Astrocyte of the spinal cord (primary cell): ENCODE measurements around the gene SLC26A11.
A peak's percentile ranks its signal among the peaks of the same experiment; 100 is the strongest.
"Not testable (repeated sequence)": the region's sequence is repeated elsewhere in the genome, so short reads cannot be mapped to it uniquely, and the experiment has no call there.

Experiments
- DNase-seq: peaks from one replicate; pipeline ENCODE4 v3.0.0; 2011; ENCODE audit warnings: low read depth, low spot score
- H3K4me3 ChIP-seq: 2 replicates; pipeline ENCODE4 v1.5.1; 2011; ENCODE audit warnings: low read depth, mild to moderate bottlenecking, low read length, moderate library complexity
- in situ Hi-C: cut with HindIII; loops from 2 replicates; pipeline ENCODE4 v1.10.0; 2017; ENCODE audit warnings: low sequenced_read_pairs
- TF ChIP-seq, protein P1 (sequence below): IDR thresholded peaks from 2 replicates; pipeline ENCODE4 v1.5.1; 2012; ENCODE audit warnings: low read depth, mild to moderate bottlenecking, low read length, inconsistent platforms

The SLC26A11 gene

DNA sequence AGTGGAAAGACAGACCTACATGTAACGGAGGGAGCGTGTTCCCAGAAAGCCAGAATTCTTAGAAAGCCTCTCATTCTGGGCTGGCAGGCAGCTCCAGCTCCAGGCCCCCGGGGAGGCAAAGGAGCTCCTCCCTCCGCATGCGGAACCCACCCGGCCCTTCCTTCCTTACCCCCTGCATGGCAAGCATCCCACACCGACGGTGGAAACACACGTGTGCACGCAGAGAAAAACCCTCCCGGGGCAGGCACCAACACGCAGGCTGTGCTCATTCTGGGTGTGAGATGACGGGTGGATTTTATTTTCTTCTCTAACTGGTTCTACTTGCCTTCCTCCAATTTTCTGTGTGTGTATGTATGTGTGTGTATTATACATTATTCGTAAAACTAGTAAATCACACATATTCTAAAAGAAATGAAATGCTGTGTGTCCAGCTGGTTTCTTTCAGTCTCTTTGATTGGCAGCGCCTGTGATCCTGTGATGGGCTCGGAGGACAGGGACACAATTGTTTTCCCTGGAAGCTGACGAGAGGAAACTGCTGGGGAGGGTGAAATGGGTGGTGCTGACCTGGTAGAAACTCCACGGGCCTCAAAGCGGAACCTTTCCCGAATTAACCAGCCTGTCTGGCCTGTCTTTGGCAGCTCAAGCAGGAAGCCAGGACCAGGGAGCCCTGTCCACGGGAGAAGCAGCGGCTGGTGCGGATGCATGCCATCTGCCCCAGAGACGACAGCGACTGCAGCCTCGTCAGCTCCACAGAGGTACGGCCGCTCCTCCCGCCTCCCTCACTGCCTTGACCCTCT lies 28.2 kb upstream of the SLC26A11 start:
- TF ChIP-seq, protein P1, sequence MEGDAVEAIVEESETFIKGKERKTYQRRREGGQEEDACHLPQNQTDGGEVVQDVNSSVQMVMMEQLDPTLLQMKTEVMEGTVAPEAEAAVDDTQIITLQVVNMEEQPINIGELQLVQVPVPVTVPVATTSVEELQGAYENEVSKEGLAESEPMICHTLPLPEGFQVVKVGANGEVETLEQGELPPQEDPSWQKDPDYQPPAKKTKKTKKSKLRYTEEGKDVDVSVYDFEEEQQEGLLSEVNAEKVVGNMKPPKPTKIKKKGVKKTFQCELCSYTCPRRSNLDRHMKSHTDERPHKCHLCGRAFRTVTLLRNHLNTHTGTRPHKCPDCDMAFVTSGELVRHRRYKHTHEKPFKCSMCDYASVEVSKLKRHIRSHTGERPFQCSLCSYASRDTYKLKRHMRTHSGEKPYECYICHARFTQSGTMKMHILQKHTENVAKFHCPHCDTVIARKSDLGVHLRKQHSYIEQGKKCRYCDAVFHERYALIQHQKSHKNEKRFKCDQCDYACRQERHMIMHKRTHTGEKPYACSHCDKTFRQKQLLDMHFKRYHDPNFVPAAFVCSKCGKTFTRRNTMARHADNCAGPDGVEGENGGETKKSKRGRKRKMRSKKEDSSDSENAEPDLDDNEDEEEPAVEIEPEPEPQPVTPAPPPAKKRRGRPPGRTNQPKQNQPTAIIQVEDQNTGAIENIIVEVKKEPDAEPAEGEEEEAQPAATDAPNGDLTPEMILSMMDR: no peak
- H3K4me3 ChIP-seq: no peak overlapping the region
- in situ Hi-C loops: no loop called here
- DNase-seq: no peak

DNA sequence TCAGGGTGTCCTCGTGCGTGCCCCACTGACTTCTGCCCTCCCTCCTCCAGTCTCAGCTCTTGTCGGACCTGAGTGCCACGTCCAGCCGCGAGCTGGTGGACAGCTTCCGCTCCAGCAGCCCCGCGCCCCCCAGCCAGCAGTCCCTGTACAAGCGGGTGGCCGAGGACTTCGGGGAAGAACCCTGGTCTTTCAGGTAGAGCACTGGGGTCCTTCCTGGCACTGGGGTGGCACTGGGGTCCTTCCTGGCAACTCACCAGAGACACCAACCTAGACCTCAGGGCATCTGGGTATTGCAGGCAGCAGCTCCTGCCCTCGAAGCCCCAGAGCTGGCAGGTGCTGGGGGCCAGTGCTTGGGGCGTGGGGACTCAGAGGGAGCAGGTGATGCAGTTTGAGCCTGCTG lies 25.1 kb upstream of the SLC26A11 start:
- H3K4me3 ChIP-seq: no peak overlapping the region
- in situ Hi-C loops: no loop called here
- TF ChIP-seq, protein P1: no peak
- no peak for DNase-seq

DNA sequence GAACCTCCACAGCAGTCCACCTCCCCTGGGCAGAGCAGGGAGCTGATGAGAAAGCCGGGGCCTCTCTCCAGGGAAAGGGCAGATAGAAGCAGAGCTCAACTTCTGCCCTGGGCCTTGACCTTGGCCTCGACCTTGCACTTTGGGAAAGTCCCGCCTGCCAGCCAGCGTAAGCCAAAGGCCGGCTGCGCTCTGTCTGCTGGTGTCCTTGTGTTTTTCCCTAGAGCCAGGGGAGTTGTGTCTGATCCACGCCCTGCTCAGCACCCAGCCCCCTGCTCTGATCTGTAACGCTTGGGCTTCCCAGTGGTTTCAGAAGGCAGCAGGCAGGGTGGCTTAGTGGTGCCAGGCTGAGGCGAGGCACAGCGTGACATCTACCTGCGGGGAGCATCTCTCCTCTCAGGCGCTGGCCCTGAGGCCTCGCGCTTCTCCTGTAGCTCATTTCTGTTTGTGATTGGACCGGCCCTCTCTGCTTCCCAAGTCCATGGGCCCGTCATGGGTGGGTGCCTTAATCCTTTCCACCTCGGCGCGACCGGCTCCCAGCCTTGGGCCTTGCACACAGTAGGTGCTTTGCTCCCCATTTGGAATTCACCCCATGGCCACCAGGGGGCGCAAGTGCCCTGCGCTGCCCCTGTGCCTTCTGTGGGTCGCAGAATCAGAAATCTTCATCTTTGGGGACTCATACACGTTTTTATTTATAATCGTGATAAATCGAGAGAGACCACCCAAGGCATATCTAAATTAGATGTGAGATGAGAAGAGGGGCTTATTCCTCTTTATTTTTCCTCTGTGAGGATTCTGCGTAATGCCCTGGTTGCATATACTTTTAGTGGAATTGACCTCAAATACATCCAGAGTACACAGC lies 24.3 kb upstream of the SLC26A11 start:
- no peak overlapping the region for H3K4me3 ChIP-seq
- TF ChIP-seq, protein P1: peak; percentile 90
- peak; percentile 5 for DNase-seq
- in situ Hi-C loops: no loop called here

DNA sequence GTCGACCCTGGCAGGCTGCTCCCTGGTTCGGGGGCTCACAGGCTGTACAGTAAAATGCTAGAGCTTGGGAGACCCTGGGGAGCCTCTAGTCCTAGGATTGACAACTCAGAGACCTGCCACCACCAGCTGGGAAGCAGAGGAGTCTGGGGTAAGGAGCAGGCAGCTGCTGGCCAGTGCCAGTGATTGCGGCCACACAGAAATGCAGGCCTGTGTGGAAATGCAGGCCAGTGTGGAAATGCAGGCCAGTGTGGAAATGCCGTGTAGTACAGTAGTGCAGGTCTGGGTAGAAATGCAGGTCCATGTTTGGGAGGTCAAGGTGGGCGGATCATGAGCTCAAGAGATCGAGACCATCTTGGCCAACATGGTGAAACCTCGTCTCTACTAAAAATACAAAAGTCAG lies 23.6 kb upstream of the SLC26A11 start:
- TF ChIP-seq, protein P1: no peak
- H3K4me3 ChIP-seq: no peak overlapping the region
- DNase-seq: no peak
- in situ Hi-C loops: no loop called here

DNA sequence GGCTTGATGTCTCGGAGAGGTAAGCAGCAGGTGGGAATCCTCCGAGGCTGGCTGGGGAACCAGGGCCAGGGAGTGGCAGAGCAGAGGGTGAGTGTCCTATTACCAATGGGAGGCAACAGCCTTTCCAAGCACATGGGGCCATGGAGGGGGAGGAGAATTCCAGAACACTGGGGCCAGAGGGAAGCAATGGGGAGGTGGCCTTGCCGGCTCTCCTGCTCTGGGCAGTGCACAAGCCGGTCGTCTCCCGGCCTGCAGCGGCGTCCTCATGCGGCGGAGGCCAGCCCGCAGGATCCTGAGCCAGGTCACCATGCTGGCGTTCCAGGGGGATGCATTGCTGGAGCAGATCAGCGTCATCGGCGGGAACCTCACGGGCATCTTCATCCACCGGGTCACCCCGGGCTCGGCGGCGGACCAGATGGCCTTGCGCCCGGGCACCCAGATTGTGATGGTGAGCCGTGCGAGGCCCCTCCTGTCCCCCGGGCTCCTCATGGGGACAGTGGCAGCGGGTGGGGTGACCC lies 22.0 kb upstream of the SLC26A11 start:
- in situ Hi-C loops: no loop called here
- TF ChIP-seq, protein P1: no peak
- no peak for DNase-seq
- H3K4me3 ChIP-seq: no peak overlapping the region

DNA sequence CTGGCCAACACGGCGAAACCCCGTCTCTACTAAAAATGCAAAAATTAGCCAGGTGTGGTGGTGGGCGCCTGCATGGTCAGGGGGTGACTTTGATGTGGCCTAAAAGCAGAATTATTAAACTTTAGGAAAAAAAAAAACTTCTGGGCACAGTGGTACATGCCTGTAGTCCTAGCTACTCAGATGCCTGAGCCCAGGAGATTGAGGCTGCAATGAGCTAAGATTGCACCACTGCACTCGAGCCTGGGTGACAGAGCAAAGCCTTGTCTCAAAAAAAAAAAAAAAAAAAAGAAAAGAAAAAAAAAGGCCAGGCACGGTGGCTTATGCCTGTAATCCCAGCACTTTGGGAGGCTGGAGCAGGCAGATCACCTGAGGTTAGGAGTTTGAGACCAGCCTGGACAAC lies 20.9 kb upstream of the SLC26A11 start:
- H3K4me3 ChIP-seq, in situ Hi-C loops, DNase-seq: not testable (repeated sequence)

DNA sequence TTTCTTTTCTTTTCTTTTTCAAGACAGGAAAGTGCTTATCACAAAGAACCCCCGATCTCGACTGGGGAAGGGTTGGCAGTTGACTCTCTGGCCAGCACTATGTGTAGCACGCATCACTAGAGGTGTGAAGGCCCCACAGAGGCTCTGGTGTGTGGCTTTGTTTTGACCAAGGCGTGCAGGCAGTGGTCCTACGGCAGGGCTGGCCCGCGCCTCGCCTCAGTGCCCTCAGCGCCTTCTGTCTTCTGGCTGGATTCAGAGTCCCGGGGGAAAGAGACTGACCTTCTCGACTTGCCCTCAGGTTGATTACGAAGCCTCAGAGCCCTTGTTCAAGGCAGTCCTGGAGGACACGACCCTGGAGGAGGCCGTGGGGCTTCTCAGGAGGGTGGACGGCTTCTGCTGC lies 18.8 kb upstream of the SLC26A11 start:
- H3K4me3 ChIP-seq: no peak overlapping the region
- in situ Hi-C loops: no loop called here
- TF ChIP-seq, protein P1: no peak
- DNase-seq: no peak
